OCI-LY3 (cell line): ENCODE data around the gene AK1.

ENCODE experiments used
- H2AFZ ChIP-seq: fragments of 200-600, 300-600 bp; shearing (Covaris generic); 2 replicates; pipeline ENCODE4 v1.6.0; 2014; ENCODE audit warnings: antibody characterized with exemption, low read depth, low read length
- H3K27ac ChIP-seq: fragments of 200-600, 300-600 bp; sonication (generic); 2 replicates; pipeline ENCODE4 v1.5.1; 2014; ENCODE audit warnings: mild to moderate bottlenecking, low read length, moderate library complexity, mixed read lengths
- H3K27me3 ChIP-seq: fragments of 200-600, 300-600 bp; sonication (generic); 2 replicates; pipeline ENCODE4 v1.6.1; 2014; ENCODE audit warnings: low read depth, low read length, mixed read lengths
- H3K36me3 ChIP-seq: fragments of 200-600, 300-600 bp; sonication (generic); replicated peaks from 2 replicates; pipeline ENCODE3; 2014; ENCODE audit warnings: low read depth, low read length, mixed read lengths
- H3K4me1 ChIP-seq: fragments of 300-600, 200-600 bp; sonication (generic); 2 replicates; pipeline ENCODE4 v1.6.1; 2014; ENCODE audit warnings: low read length, mixed read lengths
- H3K4me2 ChIP-seq: fragments of 200-600, 300-600 bp; sonication (generic); 2 replicates; pipeline ENCODE4 v1.6.1; 2014; ENCODE audit warnings: low read length, mixed read lengths
- H3K4me3 ChIP-seq: fragments of 300-600, 200-600 bp; sonication (generic); 2 replicates; pipeline ENCODE4 v1.5.1; 2014; ENCODE audit warnings: antibody characterized with exemption, mild to moderate bottlenecking, low read length, moderate library complexity
- H3K79me2 ChIP-seq: fragments of 300-600, 200-600 bp; shearing (Covaris generic); 2 replicates; pipeline ENCODE4 v1.6.1; 2014; ENCODE audit warnings: mild to moderate bottlenecking, low read length, mixed read lengths
- H3K9ac ChIP-seq: fragments of 300-600, 200-600 bp; shearing (Covaris generic); 2 replicates; pipeline ENCODE4 v1.6.0; 2014; ENCODE audit warnings: mild to moderate bottlenecking, low read length, moderate library complexity
- H3K9me3 ChIP-seq: fragments of 200-600, 300-600 bp; shearing (Covaris generic); 2 replicates; pipeline ENCODE4 v1.6.1; 2014; ENCODE audit warnings: low read length, mixed read lengths; ENCODE audit not compliant: insufficient read depth
- H4K20me1 ChIP-seq: fragments of 200-600, 300-600 bp; sonication (generic); 2 replicates; pipeline ENCODE4 v1.6.1; 2016; ENCODE audit warnings: low read length, mixed read lengths; ENCODE audit not compliant: insufficient read depth
- EZH2phosphoT487 ChIP-seq: fragments of 200-600 bp; shearing (Covaris generic); IDR thresholded peaks from 2 replicates; pipeline ENCODE4 v1.6.1; 2018; ENCODE audit warnings: antibody characterized with exemption, mixed run types, low read depth
- TF ChIP-seq, protein P1 (sequence below): fragments of 200-600, 300-600 bp; sonication (generic); IDR thresholded peaks from 2 replicates; pipeline ENCODE4 v1.5.1; 2014; ENCODE audit warnings: antibody characterized with exemption, low read length, low read depth

The AK1 gene

DNA sequence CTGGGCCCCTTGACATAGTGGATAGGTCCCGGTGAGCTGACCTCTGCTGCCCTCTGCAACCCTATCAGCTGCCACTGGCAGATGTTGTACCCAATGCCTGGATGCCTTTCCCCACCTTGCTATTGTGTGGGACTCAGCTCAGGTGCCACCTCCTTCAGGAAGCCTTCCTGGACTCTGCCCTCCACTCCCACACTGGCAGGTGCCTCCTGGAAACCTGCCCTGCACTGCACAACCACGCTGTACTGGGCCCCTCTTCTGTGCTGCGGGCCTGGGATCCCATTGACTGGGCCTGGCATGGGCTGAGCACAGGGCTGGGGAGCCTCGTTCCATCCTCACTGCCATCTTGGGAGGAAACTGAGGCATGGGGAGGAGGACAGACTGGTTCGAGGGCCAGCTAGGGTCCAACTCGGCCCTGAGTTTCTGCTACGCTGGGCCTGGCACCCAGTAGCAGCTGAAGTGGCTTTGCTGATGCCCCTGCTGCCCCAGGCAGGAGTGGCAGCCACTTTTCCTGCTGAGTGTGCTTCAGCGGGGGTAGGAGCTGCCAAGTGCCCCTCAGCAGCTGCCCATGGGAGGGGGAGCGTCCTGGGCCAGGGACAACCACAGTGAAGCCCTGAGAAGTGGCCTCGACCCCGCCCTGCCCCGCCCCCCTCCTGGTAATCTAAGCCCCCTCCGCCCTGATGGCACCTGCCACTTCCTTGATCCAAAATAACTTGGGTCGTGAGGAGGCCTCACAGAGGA lies 1.3 kb downstream of the AK1 start:
- Histone ChIP-seq H3K36me3 (no peaks in the 10 kb centered on the region), H4K20me1 (no peaks in the 10 kb centered on the region), H3K9me3 (no peaks in the 10 kb centered on the region), H3K4me3 (no peak overlapping the region), H3K27me3 (no peaks in the 10 kb centered on the region), H2AFZ (no peak overlapping the region), H3K27ac (no peak overlapping the region), H3K79me2 (no peaks in the 10 kb centered on the region), H3K9ac (no peak overlapping the region), H3K4me2 (no peak overlapping the region), H3K4me1 (peaks cover 13% of the 10 kb centered on the region)
- TF ChIP-seq, protein P1, sequence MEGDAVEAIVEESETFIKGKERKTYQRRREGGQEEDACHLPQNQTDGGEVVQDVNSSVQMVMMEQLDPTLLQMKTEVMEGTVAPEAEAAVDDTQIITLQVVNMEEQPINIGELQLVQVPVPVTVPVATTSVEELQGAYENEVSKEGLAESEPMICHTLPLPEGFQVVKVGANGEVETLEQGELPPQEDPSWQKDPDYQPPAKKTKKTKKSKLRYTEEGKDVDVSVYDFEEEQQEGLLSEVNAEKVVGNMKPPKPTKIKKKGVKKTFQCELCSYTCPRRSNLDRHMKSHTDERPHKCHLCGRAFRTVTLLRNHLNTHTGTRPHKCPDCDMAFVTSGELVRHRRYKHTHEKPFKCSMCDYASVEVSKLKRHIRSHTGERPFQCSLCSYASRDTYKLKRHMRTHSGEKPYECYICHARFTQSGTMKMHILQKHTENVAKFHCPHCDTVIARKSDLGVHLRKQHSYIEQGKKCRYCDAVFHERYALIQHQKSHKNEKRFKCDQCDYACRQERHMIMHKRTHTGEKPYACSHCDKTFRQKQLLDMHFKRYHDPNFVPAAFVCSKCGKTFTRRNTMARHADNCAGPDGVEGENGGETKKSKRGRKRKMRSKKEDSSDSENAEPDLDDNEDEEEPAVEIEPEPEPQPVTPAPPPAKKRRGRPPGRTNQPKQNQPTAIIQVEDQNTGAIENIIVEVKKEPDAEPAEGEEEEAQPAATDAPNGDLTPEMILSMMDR = no peak
- TF ChIP-seq EZH2phosphoT487 = no peak

DNA sequence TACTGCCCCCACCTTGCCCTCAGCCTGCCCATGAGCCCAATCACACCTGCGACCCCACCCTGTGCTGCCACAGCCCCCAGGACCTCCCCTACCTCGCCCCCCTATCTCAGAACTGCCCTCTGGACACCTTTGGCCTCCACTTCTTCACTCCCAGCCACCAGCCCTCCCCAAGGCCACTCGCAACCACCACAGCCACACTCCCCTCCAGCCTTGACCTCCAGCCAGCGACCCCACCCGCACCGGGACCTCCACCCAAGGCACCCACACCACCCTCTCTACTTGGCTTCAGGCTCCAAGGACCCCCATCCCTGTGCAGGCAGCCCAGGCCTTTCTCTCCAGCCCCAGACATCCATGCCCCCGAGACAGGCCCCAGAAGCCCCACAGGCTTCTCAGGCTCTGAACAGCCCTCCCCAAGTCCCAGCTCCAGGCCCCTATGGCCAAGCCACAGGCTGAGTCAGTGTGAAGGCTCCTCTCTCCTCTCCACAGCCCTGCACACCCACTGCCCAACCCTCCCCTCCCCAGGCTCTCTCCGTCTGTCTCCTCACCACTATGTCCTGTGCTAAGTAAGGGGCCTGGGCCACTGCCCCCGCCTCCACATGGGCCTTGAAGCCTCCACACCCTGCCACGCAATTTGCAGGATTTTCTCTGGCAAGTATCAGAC lies 2.0 kb downstream of the AK1 start:
- H3K79me2 ChIP-seq = no peaks in the 10 kb centered on the region
- no peaks in the 10 kb centered on the region for H4K20me1 ChIP-seq
- no peak overlapping the region for H3K4me2 ChIP-seq
- no peak overlapping the region for H3K4me3 ChIP-seq
- H3K4me1 ChIP-seq = peaks cover 11% of the 10 kb centered on the region
- H3K9ac ChIP-seq = no peak overlapping the region
- TF ChIP-seq, protein P1 = no peak
- TF ChIP-seq EZH2phosphoT487 = no peak
- H3K27ac ChIP-seq = no peak overlapping the region
- no peaks in the 10 kb centered on the region for H3K36me3 ChIP-seq
- H3K9me3 ChIP-seq = no peaks in the 10 kb centered on the region
- H3K27me3 ChIP-seq = no peaks in the 10 kb centered on the region
- no peak overlapping the region for H2AFZ ChIP-seq

GRCh38 chr9:127874301-127875221 lies 2.9 kb downstream of the AK1 start:
- H3K4me3 ChIP-seq = no peak overlapping the region
- peaks cover 6% of the 10 kb centered on the region for H3K4me1 ChIP-seq
- no peak overlapping the region for H3K4me2 ChIP-seq
- H3K36me3 ChIP-seq = no peaks in the 10 kb centered on the region
- no peaks in the 10 kb centered on the region for H3K27me3 ChIP-seq
- no peak overlapping the region for H2AFZ ChIP-seq
- no peaks in the 10 kb centered on the region for H3K9me3 ChIP-seq
- no peak for TF ChIP-seq EZH2phosphoT487
- TF ChIP-seq, protein P1 = no peak
- no peaks in the 10 kb centered on the region for H4K20me1 ChIP-seq
- H3K9ac ChIP-seq = no peak overlapping the region
- H3K79me2 ChIP-seq = no peaks in the 10 kb centered on the region
- no peak overlapping the region for H3K27ac ChIP-seq

DNA sequence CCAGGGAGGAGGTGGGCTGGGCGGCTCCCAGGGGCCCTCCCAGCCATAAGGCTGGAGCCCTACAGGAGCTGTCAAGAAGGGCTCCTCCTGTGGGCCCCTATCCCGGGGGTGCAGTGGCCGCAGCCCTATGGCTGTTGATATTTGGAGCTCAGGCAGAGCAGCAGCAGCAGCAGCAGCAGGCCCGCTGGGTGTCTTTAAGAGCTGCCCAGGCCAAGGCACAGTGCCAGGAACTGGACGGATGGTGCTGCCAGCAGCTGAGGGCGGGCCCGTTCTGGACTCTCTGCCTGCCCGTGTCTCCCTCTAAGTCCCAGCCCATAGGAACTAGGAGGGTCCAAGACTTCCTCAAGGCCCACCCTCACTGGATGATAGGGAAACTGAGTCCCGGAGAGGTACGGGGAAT lies 3.6 kb downstream of the AK1 start:
- Histone ChIP-seq H3K9me3 (no peaks in the 10 kb centered on the region), H3K9ac (no peak overlapping the region), H3K27me3 (no peaks in the 10 kb centered on the region), H3K4me1 (peaks cover 3% of the 10 kb centered on the region), H3K27ac (no peak overlapping the region), H3K79me2 (no peaks in the 10 kb centered on the region), H3K4me3 (no peak overlapping the region), H3K36me3 (no peaks in the 10 kb centered on the region), H4K20me1 (no peaks in the 10 kb centered on the region), H3K4me2 (no peak overlapping the region), H2AFZ (no peak overlapping the region)
- TF ChIP-seq, protein P1 = no peak
- no peak for TF ChIP-seq EZH2phosphoT487
